Neuron (in vitro differentiated cells): ENCODE results near the gene IQCE.
A peak's percentile ranks its signal among the peaks of the same experiment; 100 is the strongest.

Experiments
- H2AFZ ChIP-seq: one replicate; pipeline ENCODE4 v1.6.1; 2013; ENCODE audit warnings: low read depth, mild to moderate bottlenecking, inconsistent platforms, low read length, moderate library complexity
- H3K27me3 ChIP-seq: one replicate; pipeline ENCODE4 v1.6.1; 2013; ENCODE audit warnings: low read length; ENCODE audit not compliant: insufficient read depth
- H3K36me3 ChIP-seq: one replicate; pipeline ENCODE4 v1.6.1; 2013; ENCODE audit warnings: low read length; ENCODE audit not compliant: insufficient read depth
- H3K4me1 ChIP-seq: one replicate; pipeline ENCODE4 v1.6.1; 2013; ENCODE audit warnings: low read length; ENCODE audit not compliant: insufficient read depth
- H3K4me3 ChIP-seq: 2 replicates; pipeline ENCODE4 v1.5.1; 2013; ENCODE audit warnings: mild to moderate bottlenecking, low read length, moderate library complexity
- H3K9me3 ChIP-seq: one replicate; pipeline ENCODE4 v1.6.1; 2013; ENCODE audit warnings: low read length

The IQCE gene

GRCh38 chr7:2633538-2634266 lies 74.9 kb downstream of the IQCE start:
- Histone ChIP-seq H2AFZ (no peak overlapping the region), H3K36me3 (no peaks in the 10 kb centered on the region), H3K4me1 (peaks cover 38% of the 10 kb centered on the region), H3K9me3 (no peaks in the 10 kb centered on the region), H3K27me3 (no peaks in the 10 kb centered on the region), H3K4me3 (peak overlapping the region; percentile 64)

GRCh38 chr7:2634267-2635145 lies 75.7 kb downstream of the IQCE start:
- no peak overlapping the region for H2AFZ ChIP-seq
- H3K4me3 ChIP-seq, result peak overlapping the region; percentile 64
- H3K9me3 ChIP-seq, result no peaks in the 10 kb centered on the region
- no peaks in the 10 kb centered on the region for H3K36me3 ChIP-seq
- H3K27me3 ChIP-seq, result no peaks in the 10 kb centered on the region
- H3K4me1 ChIP-seq, result peaks cover 37% of the 10 kb centered on the region

- Histone ChIP-seq H3K4me1 (peaks cover 31% of the 10 kb centered on the region), H3K36me3 (no peaks in the 10 kb centered on the region), H2AFZ (no peak overlapping the region), H3K4me3 (no peak overlapping the region), H3K9me3 (no peaks in the 10 kb centered on the region), H3K27me3 (no peaks in the 10 kb centered on the region)
These were observed 76.4 kb downstream of the IQCE start for GRCh38 chr7:2635148-2635668.

DNA sequence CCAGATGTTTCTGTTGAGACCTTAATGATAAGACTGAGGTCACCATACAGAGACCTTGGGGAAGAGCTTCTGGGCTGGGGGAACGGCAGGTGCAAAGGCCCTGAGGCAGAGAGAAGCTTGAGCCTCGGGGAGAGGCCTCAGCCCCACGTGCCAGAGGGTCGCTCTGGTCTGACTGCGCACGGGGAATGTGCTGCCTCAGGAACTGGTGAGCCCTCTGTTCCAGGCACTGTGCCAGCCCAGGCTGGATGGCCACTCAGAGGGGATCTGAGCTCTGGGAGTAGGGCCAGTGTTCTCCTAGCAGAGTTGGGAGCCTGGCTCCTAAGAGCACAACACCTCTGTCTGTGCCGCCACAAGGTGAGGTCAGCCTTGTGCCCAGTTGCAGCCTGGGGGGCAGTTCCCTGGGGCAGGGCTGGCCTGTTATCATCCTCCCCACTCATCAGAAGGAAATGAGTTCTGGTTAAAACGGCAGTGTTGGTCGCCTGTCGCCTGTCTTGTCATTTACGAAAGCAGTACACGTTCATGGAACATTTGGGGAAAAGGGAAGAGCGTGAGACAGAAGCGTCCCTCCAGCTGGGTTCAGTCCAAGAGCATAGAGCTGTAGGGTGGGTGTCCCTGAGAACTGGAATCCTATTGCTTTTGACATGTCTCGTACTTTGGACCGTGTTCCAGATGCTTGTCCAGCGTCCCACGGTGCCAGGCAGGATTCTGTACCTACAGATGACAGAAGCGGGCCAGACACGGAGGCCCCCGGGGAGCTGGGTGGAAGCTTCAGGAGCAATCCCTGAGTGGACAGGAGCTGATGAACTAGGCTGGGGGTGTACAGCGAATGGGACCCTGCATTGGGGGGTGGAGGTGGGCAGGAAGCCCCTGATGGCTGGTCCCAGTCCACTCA lies 77.3 kb downstream of the IQCE start:
- Histone ChIP-seq H3K4me1 (peaks cover 39% of the 10 kb centered on the region), H3K9me3 (no peaks in the 10 kb centered on the region), H3K27me3 (no peaks in the 10 kb centered on the region), H3K4me3 (no peak overlapping the region), H2AFZ (no peak overlapping the region), H3K36me3 (no peaks in the 10 kb centered on the region)

GRCh38 chr7:2637066-2637471 lies 78.3 kb downstream of the IQCE start:
- Histone ChIP-seq H2AFZ (no peak overlapping the region), H3K9me3 (no peaks in the 10 kb centered on the region), H3K27me3 (no peaks in the 10 kb centered on the region), H3K4me1 (peaks cover 46% of the 10 kb centered on the region), H3K4me3 (no peak overlapping the region), H3K36me3 (no peaks in the 10 kb centered on the region)

GRCh38 chr7:2637505-2638223 lies 78.9 kb downstream of the IQCE start:
- peaks cover 47% of the 10 kb centered on the region for H3K4me1 ChIP-seq
- no peaks in the 10 kb centered on the region for H3K27me3 ChIP-seq
- no peak overlapping the region for H3K4me3 ChIP-seq
- no peak overlapping the region for H2AFZ ChIP-seq
- H3K36me3 ChIP-seq, result no peaks in the 10 kb centered on the region
- no peaks in the 10 kb centered on the region for H3K9me3 ChIP-seq

DNA sequence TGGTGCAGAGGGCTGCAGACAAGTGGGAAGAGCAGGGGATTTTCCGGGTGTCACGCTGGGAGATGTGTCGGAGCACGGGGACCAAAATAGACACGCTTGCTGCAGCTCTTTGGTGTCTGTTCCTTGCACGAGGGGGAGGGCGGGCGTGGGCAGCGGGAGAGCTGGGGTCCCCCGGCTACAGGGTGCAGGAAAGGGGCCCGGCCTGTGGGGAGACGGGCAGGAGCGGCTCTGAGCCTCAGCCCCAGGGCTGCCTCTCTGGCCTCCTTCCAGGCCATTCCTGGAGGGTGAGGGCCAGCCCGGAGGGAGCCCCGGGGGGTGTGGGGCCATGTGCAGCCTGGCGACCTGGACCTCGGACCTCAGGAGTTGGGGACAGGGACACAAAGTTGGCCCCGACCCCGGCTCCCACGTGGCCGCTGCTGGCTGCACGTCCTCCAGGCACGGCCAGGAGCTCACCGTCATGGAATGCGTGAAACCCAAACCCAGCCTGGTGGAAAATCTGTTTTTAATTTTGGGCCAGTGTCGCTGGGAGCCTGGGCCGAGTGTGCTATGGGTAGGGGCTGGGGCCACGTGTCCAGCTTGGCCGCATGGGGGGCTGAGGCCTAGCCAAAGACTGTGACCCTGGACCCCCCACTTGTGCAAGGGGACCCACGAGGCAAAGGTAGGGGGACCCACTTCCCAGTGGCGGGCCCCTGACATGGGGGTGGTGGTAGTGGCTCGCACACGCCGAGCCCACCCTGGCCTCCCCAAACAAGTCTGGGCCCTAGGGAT lies 79.6 kb downstream of the IQCE start:
- no peaks in the 10 kb centered on the region for H3K27me3 ChIP-seq
- no peak overlapping the region for H2AFZ ChIP-seq
- no peaks in the 10 kb centered on the region for H3K9me3 ChIP-seq
- H3K4me1 ChIP-seq, result peaks cover 44% of the 10 kb centered on the region
- H3K36me3 ChIP-seq, result no peaks in the 10 kb centered on the region
- H3K4me3 ChIP-seq, result no peak overlapping the region

DNA sequence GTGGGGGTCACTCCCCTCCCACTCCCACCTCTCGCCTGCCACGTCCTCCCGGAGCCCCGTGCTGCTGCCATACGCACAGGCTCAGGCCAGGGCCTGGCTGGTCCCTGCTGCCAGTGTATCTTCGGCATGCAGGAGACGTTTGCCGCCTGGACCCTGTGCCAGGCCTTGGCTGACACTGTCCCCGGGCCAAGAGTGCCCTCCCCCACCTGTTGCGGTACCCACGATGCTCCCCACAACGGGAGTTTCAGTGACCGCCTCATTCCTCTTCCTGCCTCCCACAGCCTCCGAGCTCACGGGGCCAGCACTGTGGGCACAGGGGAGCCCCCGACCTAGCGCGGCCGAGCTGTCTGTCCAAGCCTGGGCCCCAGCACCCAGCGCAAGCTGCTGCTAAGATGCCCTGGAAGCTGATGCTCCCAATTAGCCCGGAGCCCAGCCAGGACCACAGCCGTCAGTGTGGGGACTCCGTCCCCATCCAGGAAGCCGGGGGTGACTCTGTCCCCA lies 80.5 kb downstream of the IQCE start:
- no peaks in the 10 kb centered on the region for H3K36me3 ChIP-seq
- H3K27me3 ChIP-seq, result no peaks in the 10 kb centered on the region
- H3K9me3 ChIP-seq, result no peaks in the 10 kb centered on the region
- no peak overlapping the region for H3K4me3 ChIP-seq
- no peak overlapping the region for H2AFZ ChIP-seq
- H3K4me1 ChIP-seq, result peaks cover 44% of the 10 kb centered on the region

DNA sequence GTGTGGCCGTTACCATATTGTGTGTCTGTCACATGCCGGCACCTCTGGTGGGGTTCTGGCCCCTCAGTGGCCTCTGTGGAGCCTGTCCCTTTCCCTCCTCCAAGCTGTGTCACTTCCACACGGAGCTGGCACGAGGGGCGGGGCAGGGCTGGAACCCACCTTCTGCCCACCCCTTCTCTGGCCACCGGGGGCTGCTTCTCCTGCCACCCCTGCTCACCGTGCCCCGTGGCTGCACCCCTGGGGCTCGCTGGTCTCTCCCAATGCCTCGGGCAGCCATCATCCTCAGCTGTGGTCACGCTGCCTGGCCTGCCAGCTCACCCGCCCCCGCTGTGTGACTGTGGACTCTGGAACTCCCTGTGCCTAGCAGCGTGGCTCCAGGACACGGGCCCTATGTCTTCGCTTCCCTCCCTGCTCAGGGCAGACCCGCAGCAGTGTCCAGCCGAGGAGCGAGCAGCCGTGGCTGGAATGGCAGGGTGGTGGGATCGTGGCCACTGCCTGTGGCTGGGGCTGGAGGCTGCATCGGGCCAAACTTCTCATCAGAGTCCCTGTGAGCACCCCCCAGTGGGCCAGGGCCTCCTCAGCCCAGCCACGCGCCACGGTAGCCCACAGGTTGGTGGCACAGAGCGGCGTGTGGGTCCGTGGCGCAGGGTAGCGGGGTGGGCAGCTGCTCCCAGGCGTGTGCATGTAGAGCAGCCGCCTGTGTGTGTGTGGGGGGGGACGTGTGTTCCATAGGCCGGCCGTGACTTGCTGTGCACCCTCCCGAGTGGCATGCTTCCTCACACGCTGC lies 81.1 kb downstream of the IQCE start:
- Histone ChIP-seq H3K4me3 (no peak overlapping the region), H3K27me3 (no peaks in the 10 kb centered on the region), H3K4me1 (peaks cover 45% of the 10 kb centered on the region), H2AFZ (no peak overlapping the region), H3K36me3 (no peaks in the 10 kb centered on the region), H3K9me3 (no peaks in the 10 kb centered on the region)

GRCh38 chr7:2640482-2640830 lies 81.7 kb downstream of the IQCE start:
- Histone ChIP-seq H2AFZ (no peak overlapping the region), H3K27me3 (no peaks in the 10 kb centered on the region), H3K4me1 (peaks cover 47% of the 10 kb centered on the region), H3K9me3 (no peaks in the 10 kb centered on the region), H3K4me3 (no peak overlapping the region), H3K36me3 (no peaks in the 10 kb centered on the region)

DNA sequence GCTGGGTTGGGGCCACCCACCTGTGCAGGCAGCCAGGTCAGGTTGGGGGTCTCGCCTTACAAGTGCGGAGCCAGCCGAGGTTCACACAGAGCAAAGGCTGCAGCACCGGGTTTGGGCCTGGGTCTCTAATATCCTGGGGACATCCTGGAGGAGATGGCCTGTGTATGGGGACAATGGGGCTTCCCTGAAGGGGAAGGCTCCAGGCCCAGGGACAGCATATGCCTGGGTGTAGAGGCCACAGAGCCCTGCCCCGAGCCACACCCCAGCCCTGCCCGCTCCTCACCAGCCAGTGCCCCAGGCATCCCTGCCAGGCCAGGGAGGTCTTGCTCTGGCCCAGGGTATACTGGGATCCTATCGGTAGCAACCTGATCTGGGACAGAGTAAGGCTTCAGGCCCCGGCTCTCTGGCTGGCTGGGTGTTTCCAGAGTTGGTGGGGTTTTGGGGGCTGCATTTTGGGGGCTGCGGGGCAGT lies 82.1 kb downstream of the IQCE start:
- H3K4me1 ChIP-seq, result peaks cover 50% of the 10 kb centered on the region
- H3K36me3 ChIP-seq, result no peaks in the 10 kb centered on the region
- H3K27me3 ChIP-seq, result no peaks in the 10 kb centered on the region
- H3K9me3 ChIP-seq, result no peaks in the 10 kb centered on the region
- H3K4me3 ChIP-seq, result no peak overlapping the region
- no peak overlapping the region for H2AFZ ChIP-seq
